ENCODE data around the gene VAC14.
A peak's percentile ranks its signal among the peaks of the same experiment; 100 is the strongest.
"Not testable (repeated sequence)": the region's sequence is repeated elsewhere in the genome, so short reads cannot be mapped to it uniquely, and the experiment has no call there.

VAC14 gene

GRCh38 chr16:70758786-70759185 lies 42.2 kb downstream of the VAC14 start:
- DNase-seq, result no peak

GRCh38 chr16:70757183-70757582 lies 43.8 kb downstream of the VAC14 start:
- no peak for DNase-seq

GRCh38 chr16:70756071-70756470 lies 44.9 kb downstream of the VAC14 start:
- DNase-seq, result no peak

GRCh38 chr16:70754851-70755600 lies 45.9 kb downstream of the VAC14 start:
- DNase-seq, result no peak

DNA sequence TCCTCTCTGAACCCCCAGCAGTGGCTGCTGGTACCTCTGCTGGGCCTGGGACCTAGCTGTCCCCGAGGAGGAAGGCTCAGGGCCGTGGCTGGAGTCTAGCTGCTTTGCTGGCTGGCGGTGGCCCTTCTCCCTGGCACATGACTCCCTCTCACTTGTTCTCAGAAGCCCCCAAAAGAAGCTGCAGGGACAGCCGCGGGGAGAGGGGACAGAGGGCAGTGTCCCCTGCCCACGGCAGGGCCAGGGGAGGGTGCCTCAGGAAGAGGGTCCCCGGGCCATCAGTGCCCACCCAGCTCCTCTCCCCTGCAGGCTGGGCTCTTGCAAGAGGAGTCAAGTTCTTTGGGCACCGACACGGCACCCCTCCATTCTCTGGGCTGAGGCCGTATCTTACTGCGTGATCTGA lies 46.6 kb downstream of the VAC14 start:
- DNase-seq, result no peak

- no peak for DNase-seq
Observed at GRCh38 chr16:70753694-70754325, 47.1 kb downstream of the VAC14 start.

GRCh38 chr16:70753228-70753627 lies 47.7 kb downstream of the VAC14 start:
- DNase-seq, result no peak

- DNase-seq, result no peak
Observed at GRCh38 chr16:70752426-70752825, 48.5 kb downstream of the VAC14 start.

GRCh38 chr16:70751593-70751992 lies 49.4 kb downstream of the VAC14 start:
- DNase-seq, result no peak

DNA sequence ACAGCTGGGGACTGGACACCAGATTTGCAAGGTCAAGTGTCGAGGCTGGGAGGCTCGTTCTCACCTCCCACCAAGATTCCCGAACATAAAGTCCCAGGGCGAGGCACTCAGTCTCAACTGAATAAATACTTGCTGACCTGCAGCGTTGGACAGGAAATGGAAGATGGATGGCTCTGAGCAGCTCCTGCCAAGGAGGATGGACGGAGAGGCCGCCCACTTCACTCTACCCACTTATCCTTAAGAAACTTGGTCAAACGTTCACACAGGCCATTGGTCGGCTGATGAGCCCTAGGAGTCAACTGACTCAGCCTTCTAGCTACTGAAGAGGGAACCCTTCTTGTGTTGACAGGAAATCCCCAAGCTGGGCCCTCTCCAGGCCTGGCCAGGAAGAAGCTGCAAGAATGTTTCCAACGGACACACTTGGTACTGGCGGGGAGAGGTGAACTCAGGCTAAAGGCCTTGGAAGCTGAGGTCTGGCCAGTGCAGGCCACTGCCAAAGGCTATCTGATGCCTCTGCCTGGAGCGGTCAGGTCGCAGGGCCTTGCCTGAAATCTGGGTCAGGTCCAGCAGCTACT lies 50.0 kb downstream of the VAC14 start:
- DNase-seq, result no peak

DNA sequence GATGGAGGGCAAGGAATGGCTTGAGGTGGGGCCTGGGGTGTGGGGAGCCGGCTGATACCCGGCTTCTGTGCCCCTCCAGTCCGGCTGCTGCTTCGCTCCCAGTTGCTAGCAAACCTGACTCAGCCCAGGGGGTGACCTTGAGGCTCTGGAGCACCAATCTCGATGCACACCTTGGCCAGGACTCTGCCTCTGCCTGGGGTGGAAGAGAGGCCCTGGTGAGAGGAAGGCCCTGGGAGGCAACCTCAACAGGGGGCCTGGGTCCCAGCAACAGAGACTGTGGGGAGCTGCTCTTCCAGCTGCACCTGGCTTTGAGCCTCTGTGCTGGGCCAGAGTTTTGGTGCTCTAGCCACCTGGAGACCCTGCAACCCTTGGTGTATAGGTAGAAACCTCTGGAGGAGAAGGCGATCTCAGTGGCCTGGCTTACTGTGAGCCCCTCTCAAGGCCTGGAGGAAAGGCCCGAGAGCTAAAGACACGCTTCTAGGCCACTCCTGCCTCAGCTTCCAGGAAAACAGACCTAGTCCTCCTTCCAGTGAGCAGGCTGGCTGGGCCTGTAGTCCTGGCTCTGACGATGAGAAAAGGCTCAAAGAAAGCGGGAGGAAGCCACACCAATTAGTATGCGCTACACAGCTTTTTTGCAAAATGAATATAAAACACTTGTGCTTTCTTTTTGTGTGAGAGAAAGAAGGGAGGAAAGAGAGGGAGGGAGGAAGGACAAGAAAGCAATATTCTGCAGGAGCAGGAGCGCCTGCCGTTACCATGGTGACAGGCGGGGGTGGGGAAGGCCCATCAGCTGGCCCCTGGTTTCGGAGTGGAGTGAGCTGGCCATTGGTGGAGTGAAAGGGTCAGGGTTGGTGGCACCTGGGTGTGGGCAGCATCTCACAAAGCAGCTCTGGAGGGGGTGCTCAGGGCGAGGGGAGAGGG lies 51.0 kb downstream of the VAC14 start:
- no peak for DNase-seq

DNA sequence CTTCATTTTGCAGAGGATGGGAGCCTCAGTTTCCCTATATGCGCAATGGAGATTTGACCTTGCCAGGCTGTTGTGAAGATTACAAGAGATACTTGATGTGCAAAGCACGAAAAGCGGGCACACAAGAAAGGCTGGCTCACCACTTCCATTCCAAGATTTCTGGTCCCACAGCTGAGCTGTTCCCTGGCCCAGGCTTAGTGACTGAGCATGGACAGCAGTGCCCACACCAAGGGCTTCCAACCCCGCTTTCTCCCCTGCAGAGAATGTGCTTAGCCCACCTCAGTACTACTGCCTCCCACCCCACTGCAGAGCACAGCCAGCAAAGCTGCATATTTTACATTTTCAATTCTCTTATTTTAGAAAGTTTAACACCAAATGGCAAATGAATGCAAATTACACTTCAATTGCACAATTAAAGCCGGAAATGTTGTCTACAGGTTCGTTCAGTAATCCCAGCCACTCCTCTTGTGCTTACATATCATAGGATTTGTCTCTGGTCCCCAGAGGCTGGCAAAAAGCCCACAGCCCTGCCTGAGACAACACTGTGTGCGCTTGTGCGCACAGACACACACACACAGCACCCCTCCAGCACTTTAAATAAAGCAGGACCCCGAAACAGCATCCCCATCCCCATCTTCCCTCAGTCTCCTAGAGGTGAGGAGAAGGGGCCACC lies 51.8 kb downstream of the VAC14 start:
- DNase-seq, result no peak

DNA sequence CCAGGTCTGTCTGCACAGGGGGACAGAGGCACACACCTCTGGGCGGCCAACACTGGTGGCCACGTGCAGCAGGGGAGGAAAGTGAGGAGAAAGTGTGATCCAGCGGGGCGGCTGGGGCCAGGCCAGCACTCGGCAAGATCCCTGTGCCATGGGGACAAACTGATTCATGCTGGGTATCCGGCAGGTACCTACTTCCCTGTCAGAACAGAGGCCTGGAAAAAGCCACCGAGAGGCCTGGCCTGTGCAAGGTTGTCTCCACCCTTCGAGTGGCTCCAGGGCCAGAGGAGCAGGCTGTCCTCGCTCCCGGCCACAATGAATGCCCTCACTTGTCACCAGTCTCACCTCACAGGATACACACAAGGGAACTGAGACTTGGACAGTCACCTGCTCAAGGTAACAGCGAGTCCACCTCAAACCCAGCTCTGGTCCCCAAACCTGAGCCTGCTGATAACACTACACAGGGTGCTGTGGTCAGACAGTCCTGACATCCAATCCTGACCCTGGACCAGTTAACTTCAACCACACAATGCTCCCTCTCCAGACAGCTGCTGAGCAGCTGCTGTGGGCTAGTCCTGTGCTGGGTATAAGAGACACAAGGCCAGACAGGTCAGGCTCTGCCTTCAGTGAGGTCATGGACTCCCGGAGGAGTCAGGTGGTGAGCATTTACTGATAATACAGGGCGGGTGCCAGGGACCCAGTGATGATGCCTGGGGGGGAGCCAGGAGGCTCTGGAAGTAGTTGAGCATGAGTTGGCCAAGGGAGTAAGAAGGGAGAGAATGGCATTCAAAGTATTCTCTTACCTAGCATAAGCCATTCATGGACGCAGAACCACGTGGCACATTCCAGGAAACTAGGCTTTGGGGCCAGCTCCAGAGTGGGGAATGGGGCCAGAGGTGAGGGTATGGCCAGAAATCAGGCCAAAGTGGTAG lies 53.0 kb downstream of the VAC14 start:
- no peak for DNase-seq

DNA sequence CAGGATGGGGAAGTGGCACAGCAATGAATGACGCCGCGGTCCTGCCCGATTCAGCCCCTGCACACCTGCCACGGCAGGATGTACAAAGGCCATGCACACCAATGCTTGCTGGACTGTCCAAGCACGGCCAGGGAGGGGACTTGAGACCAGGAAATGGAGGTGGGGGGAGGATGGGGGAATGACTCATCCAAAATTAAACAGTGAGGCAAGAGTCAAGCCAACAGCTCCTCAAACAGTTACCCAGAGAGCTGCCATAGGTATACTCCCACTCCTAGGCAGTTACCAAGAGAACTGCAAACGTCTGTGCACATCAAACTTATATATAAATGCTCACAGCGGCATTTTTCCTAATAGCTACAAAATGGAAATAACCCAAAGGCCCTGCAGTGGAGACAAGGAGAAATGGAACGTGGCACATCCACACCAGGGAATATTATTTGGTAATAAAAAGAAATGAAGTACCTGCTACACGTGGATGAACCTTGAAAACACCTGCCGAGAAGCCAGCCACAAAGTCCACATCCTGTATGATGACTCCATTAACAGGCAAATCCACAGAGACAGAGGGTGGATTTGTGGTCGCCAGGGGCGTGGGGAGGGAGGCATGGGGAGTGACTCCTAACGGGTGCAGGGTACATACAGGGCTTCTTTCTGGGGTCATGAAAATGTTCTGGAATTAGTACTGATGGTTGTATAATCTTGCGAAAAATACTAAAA lies 54.1 kb downstream of the VAC14 start:
- peak; percentile 10 for DNase-seq

GRCh38 chr16:70746040-70746707 lies 54.8 kb downstream of the VAC14 start:
- DNase-seq, result no peak

GRCh38 chr16:70745536-70746025 lies 55.4 kb downstream of the VAC14 start:
- no peak for DNase-seq

DNA sequence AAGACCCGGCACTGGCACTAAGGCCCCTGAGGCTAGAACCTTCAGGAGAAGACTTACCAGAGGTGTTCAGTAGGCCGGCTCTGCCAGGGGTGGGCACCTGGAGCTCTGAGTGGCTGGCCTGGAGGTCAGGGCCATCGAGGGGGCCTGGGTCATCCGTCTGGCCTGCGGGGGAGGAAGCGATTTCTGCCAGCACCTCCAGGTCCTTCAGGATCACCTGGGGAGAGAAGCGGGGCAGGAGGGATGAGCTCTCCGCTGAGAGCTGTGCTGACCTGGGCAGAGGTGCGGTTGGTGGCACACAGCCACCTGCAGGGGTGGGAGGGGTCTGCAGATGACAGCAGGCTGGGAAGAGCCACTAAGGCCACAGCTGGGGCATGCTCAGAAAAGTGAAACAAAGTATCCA lies 56.6 kb downstream of the VAC14 start:
- DNase-seq, result no peak

- DNase-seq, result no peak
Observed at GRCh38 chr16:70743791-70744190, 57.2 kb downstream of the VAC14 start.

DNA sequence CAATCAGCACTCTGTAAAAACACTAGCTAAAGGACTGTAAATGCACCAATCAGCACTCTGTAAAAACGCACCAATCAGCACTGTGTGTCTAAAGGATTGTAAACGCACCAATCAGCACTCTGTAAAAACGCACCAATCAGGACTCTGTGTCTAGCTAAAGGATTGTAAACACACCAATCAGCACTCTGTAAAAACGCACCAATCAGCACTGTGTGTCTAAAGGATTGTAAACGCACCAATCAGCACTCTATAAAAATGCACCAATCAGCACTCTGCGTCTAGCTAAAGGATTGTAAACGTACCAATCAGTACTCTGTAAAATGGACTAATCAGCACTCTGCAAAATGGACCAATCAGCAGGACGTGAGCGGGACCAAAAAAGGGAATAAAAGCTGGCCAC lies 58.0 kb downstream of the VAC14 start:
- not testable (repeated sequence) for DNase-seq

DNA sequence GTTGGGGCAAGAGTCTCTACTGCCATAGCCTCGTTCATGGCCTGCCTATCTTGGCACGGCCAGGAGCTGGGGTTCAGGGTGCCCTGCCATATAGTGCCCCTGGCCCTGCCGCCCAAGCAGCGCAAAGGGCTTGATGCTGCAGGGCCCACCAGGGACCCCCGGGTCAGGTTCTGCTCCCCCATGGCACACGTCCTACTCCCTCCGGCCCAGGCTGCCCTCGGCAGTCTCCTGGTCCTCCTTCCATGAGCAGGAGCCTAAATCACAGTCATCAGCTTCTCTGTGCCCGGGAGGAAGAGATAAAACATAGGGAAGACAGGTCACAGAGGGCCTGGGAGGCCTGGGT lies 59.2 kb downstream of the VAC14 start:
- no peak for DNase-seq

Measured in activated CD4-positive, alpha-beta T cell treated with anti-CD3 and anti-CD28 coated beads, Interleukin-2, amount 50 U/mL, for 16 hours (primary cell).